GM23248 (cell line): Measurements from ENCODE around the gene PGBD5. TPM values are rescaled to one million over a fixed set of nuclear protein-coding genes. Genes with fewer than 3 reads are reported as not detected.

ENCODE experiments used
- DNase-seq: peaks from one replicate; pipeline ENCODE4 v3.0.0-alpha.2; 2015
- H2AFZ ChIP-seq: fragments of 200-600 bp; sonication (generic); 2 replicates; pipeline ENCODE4 v1.6.1; 2016; ENCODE audit warnings: antibody characterized with exemption
- H3F3A ChIP-seq: fragments of 200-600 bp; sonication (generic); 2 replicates; pipeline ENCODE4 v1.6.1; 2016; ENCODE audit warnings: mild to moderate bottlenecking, antibody characterized with exemption, mixed run types; ENCODE audit not compliant: insufficient read depth
- H3K27ac ChIP-seq: fragments of 200-600 bp; sonication (generic); 2 replicates; pipeline ENCODE4 v1.5.1; 2016; ENCODE audit warnings: mild to moderate bottlenecking
- H3K27me3 ChIP-seq: fragments of 200-600 bp; sonication (generic); replicated peaks from 2 replicates; pipeline ENCODE4 v1.6.1; 2016; ENCODE audit warnings: mild to moderate bottlenecking; ENCODE audit not compliant: insufficient read depth
- H3K36me3 ChIP-seq: fragments of 200-600 bp; sonication (generic); 2 replicates; pipeline ENCODE4 v1.6.1; 2016; ENCODE audit warnings: low read depth, mild to moderate bottlenecking
- H3K4me1 ChIP-seq: fragments of 200-600 bp; sonication (generic); 2 replicates; pipeline ENCODE4 v1.6.1; 2016; ENCODE audit warnings: mild to moderate bottlenecking; ENCODE audit not compliant: insufficient read depth
- H3K4me2 ChIP-seq: fragments of 200-600 bp; sonication (generic); one replicate; pipeline ENCODE4 v1.6.1; 2016; ENCODE audit warnings: mild to moderate bottlenecking; ENCODE audit not compliant: unreplicated experiment
- H3K4me3 ChIP-seq: fragments of 200-600 bp; sonication (generic); 2 replicates; pipeline ENCODE4 v1.5.1; 2016; ENCODE audit warnings: mild to moderate bottlenecking
- H3K79me2 ChIP-seq: fragments of 200-600 bp; sonication (generic); 2 replicates; pipeline ENCODE4 v1.6.1; 2016; ENCODE audit warnings: mild to moderate bottlenecking; ENCODE audit not compliant: insufficient read depth
- H3K9ac ChIP-seq: fragments of 200-600 bp; sonication (generic); 2 replicates; pipeline ENCODE4 v1.6.1; 2016; ENCODE audit warnings: mild to moderate bottlenecking
- H3K9me2 ChIP-seq: fragments of 200-600 bp; sonication (generic); 2 replicates; pipeline ENCODE4 v1.6.1; 2016; ENCODE audit warnings: mixed run types, mild to moderate bottlenecking, moderate library complexity; ENCODE audit not compliant: insufficient read depth
- H3K9me3 ChIP-seq: fragments of 200-600 bp; sonication (generic); one replicate; pipeline ENCODE4 v1.6.1; 2017; ENCODE audit warnings: low read depth
- H4K20me1 ChIP-seq: fragments of 200-600 bp; sonication (generic); 2 replicates; pipeline ENCODE4 v1.6.0; 2016; ENCODE audit not compliant: insufficient read depth
- EZH2 ChIP-seq: fragments of 200-600 bp; sonication (generic); IDR thresholded peaks from 2 replicates; pipeline ENCODE4 v1.6.1; 2018; ENCODE audit warnings: antibody characterized with exemption, mild to moderate bottlenecking; ENCODE audit not compliant: insufficient read depth, poor library complexity, severe bottlenecking
- EZH2phosphoT487 ChIP-seq: fragments of 200-600 bp; sonication (generic); IDR thresholded peaks from 2 replicates; pipeline ENCODE4 v1.6.1; 2018; ENCODE audit warnings: antibody characterized with exemption, moderate library complexity, mild to moderate bottlenecking, low read depth; ENCODE audit not compliant: insufficient read depth
- WGBS, 2 experiments: methylation state at CpG; one replicate each; pipeline ENCODE4 v1.1.6; 2015 to 2017; ENCODE audit warnings: low lambda C conversion rate in 2 of 2, low coverage in 1 of 2; ENCODE audit errors: missing lambda C conversion rate in 2 of 2; 5-methylcytosine and 5-hydroxymethylcytosine counted together
- in situ Hi-C: fragments of 300-500 bp; cut with MboI; formaldehyde crosslinking; loops from 2 replicates; pipeline ENCODE4 v1.15.0; 2020
- polyA plus RNA-seq: library from polyadenylated mRNA; unstranded; fragments of >200 nt; fragmentation: Nextera tagmentation; extraction: Ambion mirVana; gene quantifications from 2 replicates; pipeline ENCODE4 v1.2.1, GENCODE V29; 2016
- total RNA-seq: library from RNA; depleted of rRNA; stranded (reverse); fragments of >200 nt; shearing (Covaris generic); gene quantifications from 2 replicates; pipeline ENCODE4 v1.2.3, GENCODE V29; 2014

Gene PGBD5
- total and polyA plus RNA-seq, 2 experiments from 2014 or later: 0.23 to 0.32 TPM

DNA sequence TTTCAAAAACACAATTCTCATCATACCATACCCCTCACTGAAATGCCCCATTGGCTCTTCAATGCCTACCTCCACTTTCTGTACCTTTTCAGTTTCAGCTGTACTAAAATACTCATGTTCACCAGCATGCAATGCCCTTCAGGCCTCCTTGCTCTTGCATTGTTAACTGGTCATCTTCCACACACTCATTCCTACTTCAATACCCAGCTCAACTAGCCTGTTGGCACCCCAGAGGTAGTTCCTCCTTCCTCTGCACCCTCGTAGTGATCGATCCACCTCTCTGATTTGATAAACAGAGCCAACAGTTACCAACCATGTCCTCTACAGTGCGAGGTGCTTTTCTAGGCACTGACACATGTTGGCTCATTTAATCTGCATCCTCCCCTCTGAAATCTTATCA is 46.7 kb downstream of the PGBD5 start:
- Histone ChIP-seq H3K4me3 (no peak overlapping the region), H3K79me2 (no peaks in the 10 kb centered on the region), H2AFZ (no peak overlapping the region), H3K27ac (no peak overlapping the region), H3K9me3 (no peaks in the 10 kb centered on the region), H3K9ac (no peak overlapping the region), H3K27me3 (no peaks in the 10 kb centered on the region), H3K4me2 (no peak overlapping the region), H3K9me2 (no peaks in the 10 kb centered on the region), H3K36me3 (no peaks in the 10 kb centered on the region), H3K4me1 (no peaks in the 10 kb centered on the region), H4K20me1 (no peaks in the 10 kb centered on the region), H3F3A (no peaks in the 10 kb centered on the region)
- in situ Hi-C loops: no loop called here
- DNase-seq: no peak
- TF ChIP-seq EZH2: no peak
- no peak for TF ChIP-seq EZH2phosphoT487
- WGBS, 2 experiments: 16 to 17% methylated on average over 3 of the region's 3 CpGs

- in situ Hi-C loops: no loop called here
Observed at GRCh38 chr1:230377851-230378250, 48.3 kb downstream of the PGBD5 start.

GRCh38 chr1:230377324-230377723 is 48.8 kb downstream of the PGBD5 start:
- no peak overlapping the region for H2AFZ ChIP-seq
- H3K4me1 ChIP-seq: no peaks in the 10 kb centered on the region
- no peaks in the 10 kb centered on the region for H4K20me1 ChIP-seq
- no peaks in the 10 kb centered on the region for H3K9me2 ChIP-seq
- no peak overlapping the region for H3K4me3 ChIP-seq
- WGBS, 2 experiments: 49 to 55% methylated on average over 8 of the region's 8 CpGs
- no peaks in the 10 kb centered on the region for H3F3A ChIP-seq
- in situ Hi-C loops: no loop called here
- H3K9me3 ChIP-seq: no peaks in the 10 kb centered on the region
- H3K4me2 ChIP-seq: no peak overlapping the region
- H3K36me3 ChIP-seq: no peaks in the 10 kb centered on the region
- no peaks in the 10 kb centered on the region for H3K27me3 ChIP-seq
- H3K27ac ChIP-seq: no peak overlapping the region
- H3K9ac ChIP-seq: no peak overlapping the region
- no peak for TF ChIP-seq EZH2
- no peak for TF ChIP-seq EZH2phosphoT487
- DNase-seq: no peak
- H3K79me2 ChIP-seq: no peaks in the 10 kb centered on the region

More at GRCh38 chr1:230377851-230378250, 48.3 kb downstream of the PGBD5 start:
- 43 to 46% methylated on average over 2 of the region's 2 CpGs for WGBS, 2 experiments
- no peaks in the 10 kb centered on the region for H3K4me1 ChIP-seq
- TF ChIP-seq EZH2phosphoT487 (no peak), EZH2 (no peak)
- DNase-seq: no peak
- H2AFZ ChIP-seq: no peak overlapping the region
- H3K79me2 ChIP-seq: no peaks in the 10 kb centered on the region
- no peak overlapping the region for H3K4me2 ChIP-seq
- H3F3A ChIP-seq: no peaks in the 10 kb centered on the region
- no peak overlapping the region for H3K9ac ChIP-seq
- no peaks in the 10 kb centered on the region for H3K27me3 ChIP-seq
- H4K20me1 ChIP-seq: no peaks in the 10 kb centered on the region
- no peaks in the 10 kb centered on the region for H3K9me2 ChIP-seq
- H3K4me3 ChIP-seq: no peak overlapping the region
- H3K27ac ChIP-seq: no peak overlapping the region
- no peaks in the 10 kb centered on the region for H3K9me3 ChIP-seq
- no peaks in the 10 kb centered on the region for H3K36me3 ChIP-seq

GRCh38 chr1:230376296-230376695 is 49.8 kb downstream of the PGBD5 start:
- WGBS, 2 experiments: 48 to 54% methylated on average over 4 of the region's 4 CpGs
- no peak overlapping the region for H3K4me2 ChIP-seq
- no peak overlapping the region for H3K4me3 ChIP-seq
- no peaks in the 10 kb centered on the region for H3K4me1 ChIP-seq
- no peaks in the 10 kb centered on the region for H3K9me3 ChIP-seq
- no peaks in the 10 kb centered on the region for H3K9me2 ChIP-seq
- H3F3A ChIP-seq: no peaks in the 10 kb centered on the region
- no peaks in the 10 kb centered on the region for H4K20me1 ChIP-seq
- TF ChIP-seq EZH2 (no peak), EZH2phosphoT487 (no peak)
- no peaks in the 10 kb centered on the region for H3K79me2 ChIP-seq
- no peaks in the 10 kb centered on the region for H3K36me3 ChIP-seq
- no peak for DNase-seq
- in situ Hi-C loops: no loop called here
- H2AFZ ChIP-seq: no peak overlapping the region
- H3K27ac ChIP-seq: no peak overlapping the region
- no peaks in the 10 kb centered on the region for H3K27me3 ChIP-seq
- H3K9ac ChIP-seq: no peak overlapping the region

- Histone ChIP-seq H4K20me1 (no peaks in the 10 kb centered on the region), H3K4me3 (no peak overlapping the region), H2AFZ (no peak overlapping the region), H3K9me2 (no peaks in the 10 kb centered on the region), H3K36me3 (no peaks in the 10 kb centered on the region), H3K27me3 (no peaks in the 10 kb centered on the region), H3K27ac (no peak overlapping the region), H3K79me2 (no peaks in the 10 kb centered on the region), H3K4me2 (no peak overlapping the region), H3K9ac (no peak overlapping the region), H3K9me3 (no peaks in the 10 kb centered on the region), H3K4me1 (no peaks in the 10 kb centered on the region), H3F3A (no peaks in the 10 kb centered on the region)
- no peak for TF ChIP-seq EZH2
- no peak for TF ChIP-seq EZH2phosphoT487
- DNase-seq: no peak
- 49% methylated on average over 6 of the region's 6 CpGs for WGBS, 2 experiments
- in situ Hi-C loops: no loop called here
Observed at GRCh38 chr1:230375780-230376179, 50.4 kb downstream of the PGBD5 start.
